HG03159 (cell line): Measurements from ENCODE around the gene CWC25.
A peak's percentile ranks its signal among the peaks of the same experiment; 100 is the strongest.

Source experiments
- ATAC-seq: cut with Tn5 transposase; IDR thresholded peaks from one replicate; pipeline ENCODE4 v1.9.1; 2021; ENCODE audit warnings: mild to moderate bottlenecking, moderate library complexity; ENCODE audit not compliant: unreplicated experiment

Gene CWC25

GRCh38 chr17:38853292-38854219 lies 28.4 kb upstream of the CWC25 start, which contains the start of gene RPL23:
RPL23 (minus strand) TSS chr17:38853721; CDS start chr17:38853710, 11 bp downstream.
- ATAC-seq: peak; percentile 85

- ATAC-seq: no peak
Observed at GRCh38 chr17:38852771-38853291, 27.7 kb upstream of the CWC25 start.

- ATAC-seq: no peak
Observed at GRCh38 chr17:38851434-38851833, 26.3 kb upstream of the CWC25 start.

- ATAC-seq: no peak
Observed at GRCh38 chr17:38850374-38850773, 25.3 kb upstream of the CWC25 start.

GRCh38 chr17:38848939-38849605 lies 24.0 kb upstream of the CWC25 start:
- no peak for ATAC-seq

GRCh38 chr17:38848557-38848891 lies 23.4 kb upstream of the CWC25 start:
- no peak for ATAC-seq

GRCh38 chr17:38844261-38844757 lies 19.2 kb upstream of the CWC25 start:
- no peak for ATAC-seq

- no peak for ATAC-seq
Observed at GRCh38 chr17:38825762-38826247, 684 bp upstream of the CWC25 start.

- ATAC-seq: no peak
Observed at GRCh38 chr17:38815576-38816193, 9.4 kb downstream of the CWC25 start.

GRCh38 chr17:38809828-38810227 lies 15.3 kb downstream of the CWC25 start:
- no peak for ATAC-seq

GRCh38 chr17:38800237-38800760 lies 24.8 kb downstream of the CWC25 start:
- ATAC-seq: no peak

GRCh38 chr17:38799501-38800236 lies 25.5 kb downstream of the CWC25 start, which contains the start of gene PIP4K2B:
PIP4K2B (minus strand) TSS chr17:38799556; CDS start chr17:38799424, 132 bp downstream.
- peak; percentile 79 for ATAC-seq

- peak; percentile 32 for ATAC-seq
Observed at GRCh38 chr17:38798614-38799500, 26.3 kb downstream of the CWC25 start.

GRCh38 chr17:38797828-38798227 lies 27.3 kb downstream of the CWC25 start:
- ATAC-seq: no peak

- ATAC-seq: no peak
Observed at GRCh38 chr17:38797158-38797490, 28.0 kb downstream of the CWC25 start.

- no peak for ATAC-seq
Observed at GRCh38 chr17:38796451-38797157, 28.5 kb downstream of the CWC25 start.

GRCh38 chr17:38794221-38794620 lies 30.9 kb downstream of the CWC25 start:
- no peak for ATAC-seq

GRCh38 chr17:38791162-38791561 lies 34.0 kb downstream of the CWC25 start:
- ATAC-seq: no peak
